Tibial nerve (tissue), 3 donors: Measurements from ENCODE around the gene LSM7.

Experiments
- POLR2A ChIP-seq, 2 donors: fragments of 450-650 bp; IDR thresholded peaks; one replicate each; pipeline ENCODE4 v1.6.1; 2017; ENCODE audit warnings: antibody characterized with exemption in 2 of 2, mild to moderate bottlenecking in 2 of 2, moderate library complexity in 2 of 2
- TF ChIP-seq, protein P1 (sequence below), 5 experiments: fragments of 200-600 bp in 3 of 5; fragments of 450-650 bp in 2 of 5; sonication (generic) in 3 of 5; IDR thresholded peaks; one replicate each; pipeline ENCODE4 v1.5.1; 2016 to 2019; ENCODE audit warnings: antibody characterized with exemption in 5 of 5, mild to moderate bottlenecking in 3 of 5, moderate library complexity in 2 of 5

DNA sequence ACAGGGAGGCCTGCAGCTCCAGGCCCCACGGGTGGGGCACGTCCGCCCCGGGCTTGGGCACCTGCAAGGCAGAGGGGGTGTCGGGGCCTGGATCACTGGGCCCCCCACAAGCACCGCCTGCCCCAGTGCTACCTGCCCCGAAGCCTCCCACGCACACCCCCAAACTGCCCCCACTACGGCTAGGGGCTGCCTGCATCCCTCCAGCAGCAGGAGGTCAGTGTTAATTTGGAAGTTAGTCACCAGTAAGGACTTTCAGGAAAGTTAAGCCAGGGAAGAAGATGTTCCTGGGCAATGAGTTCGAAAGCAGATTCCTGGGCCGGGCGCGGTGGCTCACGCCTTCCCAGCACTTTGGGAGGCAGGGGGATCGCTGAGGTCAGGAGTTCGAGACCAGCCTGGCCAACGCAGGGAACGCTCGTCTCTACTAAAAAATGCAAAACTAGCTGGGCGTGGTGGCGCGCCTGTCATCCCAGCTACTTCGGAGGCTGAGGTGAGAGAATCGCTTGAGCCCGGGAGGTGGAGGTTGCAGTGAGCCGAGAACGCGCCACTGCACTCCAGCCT lies 51.9 kb downstream of the LSM7 start:
- TF ChIP-seq, protein P1, sequence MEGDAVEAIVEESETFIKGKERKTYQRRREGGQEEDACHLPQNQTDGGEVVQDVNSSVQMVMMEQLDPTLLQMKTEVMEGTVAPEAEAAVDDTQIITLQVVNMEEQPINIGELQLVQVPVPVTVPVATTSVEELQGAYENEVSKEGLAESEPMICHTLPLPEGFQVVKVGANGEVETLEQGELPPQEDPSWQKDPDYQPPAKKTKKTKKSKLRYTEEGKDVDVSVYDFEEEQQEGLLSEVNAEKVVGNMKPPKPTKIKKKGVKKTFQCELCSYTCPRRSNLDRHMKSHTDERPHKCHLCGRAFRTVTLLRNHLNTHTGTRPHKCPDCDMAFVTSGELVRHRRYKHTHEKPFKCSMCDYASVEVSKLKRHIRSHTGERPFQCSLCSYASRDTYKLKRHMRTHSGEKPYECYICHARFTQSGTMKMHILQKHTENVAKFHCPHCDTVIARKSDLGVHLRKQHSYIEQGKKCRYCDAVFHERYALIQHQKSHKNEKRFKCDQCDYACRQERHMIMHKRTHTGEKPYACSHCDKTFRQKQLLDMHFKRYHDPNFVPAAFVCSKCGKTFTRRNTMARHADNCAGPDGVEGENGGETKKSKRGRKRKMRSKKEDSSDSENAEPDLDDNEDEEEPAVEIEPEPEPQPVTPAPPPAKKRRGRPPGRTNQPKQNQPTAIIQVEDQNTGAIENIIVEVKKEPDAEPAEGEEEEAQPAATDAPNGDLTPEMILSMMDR (IDR thresholded peaks at IDR 0.05) = no peak
- no peak for TF ChIP-seq POLR2A (IDR thresholded peaks at IDR 0.05)
